GM13976 (cell line): ENCODE data around the gene ACBD7.

Experiments
- DNase-seq: peaks from one replicate; pipeline ENCODE4 v3.0.0; 2012; ENCODE audit warnings: low spot score
- in situ Hi-C: fragments of 300-500 bp; cut with MboI; formaldehyde crosslinking; loops from one replicate; pipeline ENCODE4 v1.12.0; 2022; ENCODE audit warnings: low sequenced_read_pairs, mixed read lengths, inconsistent platforms; ENCODE audit not compliant: unreplicated experiment
- TF ChIP-seq, protein P1 (sequence below): IDR thresholded peaks from 2 replicates; pipeline ENCODE4 v1.5.1; 2012; ENCODE audit warnings: borderline replicate concordance, mild to moderate bottlenecking; ENCODE audit not compliant: insufficient read depth; ENCODE audit errors: extremely low read depth, missing control alignments, control extremely low read depth

Gene ACBD7

DNA sequence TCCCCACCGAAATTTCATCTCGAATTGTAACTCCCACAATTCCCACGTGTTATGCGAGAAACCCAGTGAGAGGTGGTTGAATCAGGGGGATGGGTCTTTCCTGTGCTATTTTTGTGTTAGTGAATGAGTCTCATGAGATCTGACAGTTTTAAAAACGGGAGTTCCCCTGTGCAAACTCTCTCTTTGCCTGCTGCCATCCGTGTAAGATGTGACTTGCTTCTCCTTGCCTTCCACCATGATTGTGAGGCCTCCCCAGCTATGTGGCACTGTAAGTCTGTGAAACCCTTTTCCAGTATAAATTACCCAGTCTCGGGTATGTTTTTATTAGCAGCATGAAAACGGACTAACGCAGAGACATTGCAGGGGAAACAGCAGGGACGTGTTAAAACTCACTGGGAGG lies 50.2 kb downstream of the ACBD7 start:
- TF ChIP-seq, protein P1, sequence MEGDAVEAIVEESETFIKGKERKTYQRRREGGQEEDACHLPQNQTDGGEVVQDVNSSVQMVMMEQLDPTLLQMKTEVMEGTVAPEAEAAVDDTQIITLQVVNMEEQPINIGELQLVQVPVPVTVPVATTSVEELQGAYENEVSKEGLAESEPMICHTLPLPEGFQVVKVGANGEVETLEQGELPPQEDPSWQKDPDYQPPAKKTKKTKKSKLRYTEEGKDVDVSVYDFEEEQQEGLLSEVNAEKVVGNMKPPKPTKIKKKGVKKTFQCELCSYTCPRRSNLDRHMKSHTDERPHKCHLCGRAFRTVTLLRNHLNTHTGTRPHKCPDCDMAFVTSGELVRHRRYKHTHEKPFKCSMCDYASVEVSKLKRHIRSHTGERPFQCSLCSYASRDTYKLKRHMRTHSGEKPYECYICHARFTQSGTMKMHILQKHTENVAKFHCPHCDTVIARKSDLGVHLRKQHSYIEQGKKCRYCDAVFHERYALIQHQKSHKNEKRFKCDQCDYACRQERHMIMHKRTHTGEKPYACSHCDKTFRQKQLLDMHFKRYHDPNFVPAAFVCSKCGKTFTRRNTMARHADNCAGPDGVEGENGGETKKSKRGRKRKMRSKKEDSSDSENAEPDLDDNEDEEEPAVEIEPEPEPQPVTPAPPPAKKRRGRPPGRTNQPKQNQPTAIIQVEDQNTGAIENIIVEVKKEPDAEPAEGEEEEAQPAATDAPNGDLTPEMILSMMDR = no peak
- in situ Hi-C loops = no loop called here
- no peak for DNase-seq

DNA sequence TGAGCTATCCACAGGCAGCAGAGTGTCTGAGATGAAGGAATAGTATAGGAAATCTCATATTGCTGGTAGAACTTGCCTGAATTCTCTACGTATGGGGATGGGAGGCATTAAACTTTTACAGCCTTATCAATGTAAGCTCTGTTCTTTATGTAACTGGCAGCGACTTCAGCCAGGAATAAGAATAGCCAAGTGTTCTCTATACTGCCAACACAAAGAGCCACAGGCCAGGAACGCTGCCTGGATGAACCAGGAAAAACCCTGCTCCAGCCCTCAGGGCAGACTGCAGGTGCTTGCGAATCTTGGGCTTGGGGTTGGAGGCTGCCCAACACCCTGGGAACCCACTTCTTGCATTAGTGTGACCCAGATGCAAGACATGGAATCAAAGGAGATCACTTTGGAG lies 50.9 kb downstream of the ACBD7 start:
- in situ Hi-C loops = no loop called here
- TF ChIP-seq, protein P1 = no peak
- no peak for DNase-seq

DNA sequence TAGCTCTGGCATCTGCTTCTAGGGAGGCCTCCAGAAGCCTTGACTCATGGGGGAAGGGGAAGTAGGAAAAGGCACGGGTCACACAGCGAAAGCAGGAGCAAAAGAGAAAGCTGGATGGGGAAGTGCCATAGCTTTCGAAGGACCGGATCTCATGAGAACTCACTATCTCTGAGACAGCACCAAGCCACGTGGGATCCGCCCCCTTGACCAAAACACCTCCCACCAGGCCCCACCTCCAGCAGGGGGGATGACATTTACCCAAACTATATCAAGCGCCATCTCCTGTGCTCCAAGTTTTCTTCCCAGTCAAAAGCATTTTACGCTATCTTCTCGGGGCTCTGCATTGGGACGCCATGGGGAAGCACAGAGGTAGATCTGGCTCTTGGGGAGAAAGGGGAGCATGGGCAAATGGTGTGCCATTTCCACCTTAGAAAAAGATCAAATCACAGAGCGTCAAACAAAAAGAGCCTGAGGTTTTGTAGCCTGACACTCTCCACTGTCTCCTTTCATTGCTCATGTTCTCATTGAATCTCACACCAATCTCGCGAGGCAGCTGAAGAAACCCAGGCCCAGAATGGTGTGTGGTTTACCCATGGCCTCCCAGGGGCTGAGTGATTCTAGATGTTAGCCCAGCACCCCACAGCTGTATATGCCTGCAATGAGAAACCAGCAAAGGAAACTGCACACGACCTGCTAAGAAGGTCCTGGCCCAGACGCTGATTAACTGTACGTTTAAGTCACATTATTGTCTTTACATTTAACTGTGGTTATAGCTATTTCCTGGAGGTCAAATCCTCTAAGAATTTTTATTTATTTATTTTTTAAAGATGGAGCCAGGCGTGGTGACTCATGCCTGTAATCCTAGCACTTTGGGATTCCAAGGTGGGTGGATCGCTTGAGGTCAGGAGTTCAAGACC lies 52.9 kb downstream of the ACBD7 start:
- TF ChIP-seq, protein P1 = no peak
- no peak for DNase-seq
- in situ Hi-C loops = no loop called here

DNA sequence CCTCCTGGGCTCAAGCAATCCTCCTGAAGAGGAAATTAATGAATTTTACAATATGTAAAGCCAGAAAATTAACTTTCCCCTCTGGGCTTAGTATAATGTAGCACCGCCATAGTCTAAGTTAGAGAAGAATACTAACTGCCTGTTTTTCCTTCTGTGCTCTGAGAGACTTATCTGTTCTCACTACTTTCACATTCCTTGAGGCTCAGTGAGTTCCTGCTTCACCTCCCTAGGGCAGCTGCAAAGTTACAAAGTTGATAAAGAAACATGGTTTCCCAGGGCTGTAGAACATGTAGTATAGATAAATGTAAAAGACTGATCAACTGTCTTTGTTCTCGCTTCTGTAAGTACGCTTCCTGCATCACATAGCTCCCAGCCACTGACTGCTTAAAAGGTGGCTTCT lies 60.8 kb downstream of the ACBD7 start:
- no peak for DNase-seq
- in situ Hi-C loops = no loop called here

More for the DNA sequence above, 60.8 kb downstream of the ACBD7 start:
- TF ChIP-seq, protein P1 = no peak
